ENCODE measurements around the gene CASK.

DNA sequence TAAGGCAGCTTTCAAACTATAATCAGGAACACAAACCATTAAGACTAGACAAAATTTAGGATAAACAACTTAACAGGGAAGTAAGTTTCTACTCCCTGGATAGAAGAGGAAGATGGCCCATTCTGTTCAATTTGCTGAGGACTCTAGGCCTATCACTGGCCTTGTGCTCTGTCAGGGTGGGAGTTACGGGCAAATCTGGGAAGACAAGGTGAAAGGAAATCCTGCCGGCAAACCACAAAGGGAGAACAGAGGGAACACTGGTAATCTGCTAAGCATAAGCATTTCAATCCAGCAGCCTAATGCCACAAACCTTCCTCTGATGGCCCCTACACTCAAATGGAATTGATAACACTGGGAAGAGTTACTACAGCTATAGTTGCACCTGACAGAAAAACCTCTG is 191.1 kb downstream of the CASK start:
- TF ChIP-seq POLR2A (IDR thresholded peaks at IDR 0.05): no peak
- TF ChIP-seq, protein P1, sequence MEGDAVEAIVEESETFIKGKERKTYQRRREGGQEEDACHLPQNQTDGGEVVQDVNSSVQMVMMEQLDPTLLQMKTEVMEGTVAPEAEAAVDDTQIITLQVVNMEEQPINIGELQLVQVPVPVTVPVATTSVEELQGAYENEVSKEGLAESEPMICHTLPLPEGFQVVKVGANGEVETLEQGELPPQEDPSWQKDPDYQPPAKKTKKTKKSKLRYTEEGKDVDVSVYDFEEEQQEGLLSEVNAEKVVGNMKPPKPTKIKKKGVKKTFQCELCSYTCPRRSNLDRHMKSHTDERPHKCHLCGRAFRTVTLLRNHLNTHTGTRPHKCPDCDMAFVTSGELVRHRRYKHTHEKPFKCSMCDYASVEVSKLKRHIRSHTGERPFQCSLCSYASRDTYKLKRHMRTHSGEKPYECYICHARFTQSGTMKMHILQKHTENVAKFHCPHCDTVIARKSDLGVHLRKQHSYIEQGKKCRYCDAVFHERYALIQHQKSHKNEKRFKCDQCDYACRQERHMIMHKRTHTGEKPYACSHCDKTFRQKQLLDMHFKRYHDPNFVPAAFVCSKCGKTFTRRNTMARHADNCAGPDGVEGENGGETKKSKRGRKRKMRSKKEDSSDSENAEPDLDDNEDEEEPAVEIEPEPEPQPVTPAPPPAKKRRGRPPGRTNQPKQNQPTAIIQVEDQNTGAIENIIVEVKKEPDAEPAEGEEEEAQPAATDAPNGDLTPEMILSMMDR (IDR thresholded peaks at IDR 0.05): no peak

All from Peyer's patch (tissue), 4 donors.